ENCODE data around the gene TCEAL9.

Gene TCEAL9

GRCh38 chrX:103398421-103398864 is 42.1 kb downstream of the TCEAL9 start:
- Histone ChIP-seq H4K20me1 (ENCODE audit: insufficient read depth, low read length, poor library complexity, severe bottlenecking) (no peaks in the 10 kb centered on the region), H3K9me2 (replicated peaks; ENCODE audit: low read depth, low read length) (no peaks in the 10 kb centered on the region), H3F3A (ENCODE audit: low read depth) (no peaks in the 10 kb centered on the region), H3K9ac (ENCODE audit: low read depth, low read length, poor library complexity, severe bottlenecking) (no peak overlapping the region), H3K4me3 (ENCODE audit: low read length, poor library complexity, severe bottlenecking) (peak overlapping the region; percentile 38), H3K4me1 (ENCODE audit: insufficient read depth, low read length, poor library complexity, severe bottlenecking) (peaks cover 12% of the 10 kb centered on the region), H3K79me2 (ENCODE audit: insufficient read depth, low read length) (no peaks in the 10 kb centered on the region), H3K4me2 (ENCODE audit: low read depth, low read length, poor library complexity, severe bottlenecking) (peak overlapping the region; percentile 50), H3K27me3 (ENCODE audit: insufficient read depth, low read length, poor library complexity, severe bottlenecking) (no peaks in the 10 kb centered on the region), H2AFZ (ENCODE audit: low read length) (peak overlapping the region; percentile 49; the same call in 1 of the 2 replicates), H3K9me3 (ENCODE audit: insufficient read depth, low read depth, low read length) (no peaks in the 10 kb centered on the region), H3K36me3 (ENCODE audit: insufficient read depth, low read length) (no peaks in the 10 kb centered on the region)
- TF ChIP-seq EZH2phosphoT487 (IDR thresholded peaks at IDR 0.05; ENCODE audit: borderline replicate concordance) (no peak), CTCF (conservative IDR thresholded peaks at IDR 0.05; ENCODE audit: low read length) (no peak)

DNA sequence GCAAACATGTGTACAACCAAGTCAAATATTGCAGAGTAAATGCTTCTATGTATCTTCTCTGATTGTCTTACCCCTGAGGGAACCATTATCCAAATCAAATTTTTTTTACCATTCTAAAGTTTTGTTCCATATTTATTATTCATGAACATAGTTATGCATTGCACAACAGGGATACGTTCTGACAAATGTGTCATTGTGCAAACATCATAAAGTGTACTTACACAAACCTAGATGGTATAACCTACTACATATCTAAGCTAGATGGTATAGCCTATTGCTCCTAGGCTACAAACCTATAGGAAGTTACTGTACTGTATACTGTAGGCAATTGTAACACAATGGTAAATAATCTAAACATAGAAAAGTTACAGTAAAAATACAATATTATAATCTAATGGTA is 43.4 kb downstream of the TCEAL9 start:
- Histone ChIP-seq H2AFZ (ENCODE audit: low read length) (no peak overlapping the region), H4K20me1 (ENCODE audit: insufficient read depth, low read length, poor library complexity, severe bottlenecking) (no peaks in the 10 kb centered on the region), H3F3A (ENCODE audit: low read depth) (no peaks in the 10 kb centered on the region), H3K4me2 (ENCODE audit: low read depth, low read length, poor library complexity, severe bottlenecking) (no peak overlapping the region), H3K9me3 (ENCODE audit: insufficient read depth, low read depth, low read length) (no peaks in the 10 kb centered on the region), H3K4me1 (ENCODE audit: insufficient read depth, low read length, poor library complexity, severe bottlenecking) (peaks cover 12% of the 10 kb centered on the region), H3K4me3 (ENCODE audit: low read length, poor library complexity, severe bottlenecking) (no peak overlapping the region), H3K9ac (ENCODE audit: low read depth, low read length, poor library complexity, severe bottlenecking) (no peak overlapping the region), H3K9me2 (replicated peaks; ENCODE audit: low read depth, low read length) (no peaks in the 10 kb centered on the region), H3K27me3 (ENCODE audit: insufficient read depth, low read length, poor library complexity, severe bottlenecking) (no peaks in the 10 kb centered on the region), H3K79me2 (ENCODE audit: insufficient read depth, low read length) (no peaks in the 10 kb centered on the region), H3K36me3 (ENCODE audit: insufficient read depth, low read length) (no peaks in the 10 kb centered on the region)
- TF ChIP-seq CTCF (conservative IDR thresholded peaks at IDR 0.05; ENCODE audit: low read length) (no peak), EZH2phosphoT487 (IDR thresholded peaks at IDR 0.05; ENCODE audit: borderline replicate concordance) (no peak)

DNA sequence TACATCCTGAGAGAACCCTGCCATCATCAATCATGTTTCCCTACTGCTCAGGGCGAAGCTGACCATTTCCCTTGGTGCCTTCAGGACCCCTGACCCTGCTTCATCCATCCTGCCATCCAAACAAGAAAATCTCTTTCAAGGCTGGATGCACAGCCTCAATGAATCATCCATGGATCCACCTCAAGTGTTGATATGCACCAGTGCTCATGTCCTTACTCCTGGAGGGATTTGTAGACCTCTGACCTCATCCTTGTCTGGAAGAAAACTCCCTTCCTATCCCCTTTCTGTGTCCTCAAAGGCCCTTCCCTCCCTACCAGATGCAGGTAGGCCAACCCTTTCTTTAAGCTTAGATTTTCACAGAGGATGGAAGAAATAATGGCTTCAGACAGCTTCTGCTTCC is 44.6 kb downstream of the TCEAL9 start:
- Histone ChIP-seq H3F3A (ENCODE audit: low read depth) (no peaks in the 10 kb centered on the region), H3K9me3 (ENCODE audit: insufficient read depth, low read depth, low read length) (no peaks in the 10 kb centered on the region), H3K4me1 (ENCODE audit: insufficient read depth, low read length, poor library complexity, severe bottlenecking) (peaks cover 18% of the 10 kb centered on the region), H3K9me2 (replicated peaks; ENCODE audit: low read depth, low read length) (no peaks in the 10 kb centered on the region), H3K9ac (ENCODE audit: low read depth, low read length, poor library complexity, severe bottlenecking) (no peak overlapping the region), H4K20me1 (ENCODE audit: insufficient read depth, low read length, poor library complexity, severe bottlenecking) (no peaks in the 10 kb centered on the region), H3K79me2 (ENCODE audit: insufficient read depth, low read length) (no peaks in the 10 kb centered on the region), H3K4me2 (ENCODE audit: low read depth, low read length, poor library complexity, severe bottlenecking) (no peak overlapping the region), H2AFZ (ENCODE audit: low read length) (no peak overlapping the region), H3K36me3 (ENCODE audit: insufficient read depth, low read length) (no peaks in the 10 kb centered on the region), H3K4me3 (ENCODE audit: low read length, poor library complexity, severe bottlenecking) (no peak overlapping the region), H3K27me3 (ENCODE audit: insufficient read depth, low read length, poor library complexity, severe bottlenecking) (no peaks in the 10 kb centered on the region)
- TF ChIP-seq CTCF (conservative IDR thresholded peaks at IDR 0.05; ENCODE audit: low read length) (no peak), EZH2phosphoT487 (IDR thresholded peaks at IDR 0.05; ENCODE audit: borderline replicate concordance) (no peak)

Data from Loucy (cell line).